GM18505 (cell line): ENCODE measurements around the gene YKT6.

Source experiments
- ATAC-seq: cut with Tn5 transposase; IDR thresholded peaks from one replicate; pipeline ENCODE4 v1.9.1; 2021; ENCODE audit not compliant: unreplicated experiment
- POLR2A ChIP-seq: IDR thresholded peaks from 4 replicates; pipeline ENCODE4 v1.6.1; 2011; ENCODE audit warnings: borderline replicate concordance; ENCODE audit not compliant: insufficient read depth, insufficient read length; ENCODE audit errors: extremely low read depth

The YKT6 gene

GRCh38 chr7:44177570-44178131 lies 23.1 kb upstream of the YKT6 start:
- TF ChIP-seq POLR2A = no peak
- ATAC-seq = no peak

GRCh38 chr7:44180631-44181030 lies 20.1 kb upstream of the YKT6 start:
- no peak for ATAC-seq
- no peak for TF ChIP-seq POLR2A

GRCh38 chr7:44182827-44183226 lies 18.0 kb upstream of the YKT6 start:
- TF ChIP-seq POLR2A = no peak
- no peak for ATAC-seq

GRCh38 chr7:44183386-44183785 lies 17.4 kb upstream of the YKT6 start:
- TF ChIP-seq POLR2A = no peak
- ATAC-seq = no peak

GRCh38 chr7:44184206-44184872 lies 16.4 kb upstream of the YKT6 start:
- no peak for ATAC-seq
- TF ChIP-seq POLR2A = no peak

- no peak for TF ChIP-seq POLR2A
- no peak for ATAC-seq
These were observed 15.8 kb upstream of the YKT6 start for GRCh38 chr7:44184873-44185446.

- ATAC-seq = no peak
- TF ChIP-seq POLR2A = no peak
These were observed 15.0 kb upstream of the YKT6 start for GRCh38 chr7:44185729-44186128.

- TF ChIP-seq POLR2A = no peak
- ATAC-seq = no peak
These were observed 14.0 kb upstream of the YKT6 start for GRCh38 chr7:44186736-44187135.

- no peak for ATAC-seq
- TF ChIP-seq POLR2A = no peak
These were observed 13.0 kb upstream of the YKT6 start for GRCh38 chr7:44187636-44188416.

- no peak for ATAC-seq
- no peak for TF ChIP-seq POLR2A
These were observed 12.1 kb upstream of the YKT6 start for GRCh38 chr7:44188480-44189225.

GRCh38 chr7:44189286-44189992 lies 11.3 kb upstream of the YKT6 start, which contains the start of gene GCK:
Gene GCK, minus strand, starts transcription at chr7:44189439. Its CDS starts 486 bp downstream, at chr7:44188953.
- ATAC-seq = no peak
- no peak for TF ChIP-seq POLR2A
